ENCODE results near the gene PHTF2. TPM values are rescaled to one million over a fixed set of nuclear protein-coding genes. Genes with fewer than 3 reads are reported as not detected.
A peak's percentile ranks its signal among the peaks of the same experiment; 100 is the strongest.

Gene PHTF2
- total and polyA plus RNA-seq, 10 of the 15 experiments (the other 5 are each of a cell fraction or from before 2014, with no cell fraction given) = 12.9 to 41.8 (median 27.0) TPM

- TF ChIP-seq CUX1 (IDR thresholded peaks at IDR 0.05; ENCODE audit: insufficient replicate concordance, low read depth, low read length) (no peak), JUND (IDR thresholded peaks at IDR 0.05; ENCODE audit: low read depth, low read length) (no peak), YBX1 (IDR thresholded peaks at IDR 0.05) (no peak), USF2 (IDR thresholded peaks at IDR 0.05; ENCODE audit: borderline replicate concordance, low read depth, low read length) (no peak), YY1 (IDR thresholded peaks at IDR 0.05; ENCODE audit: low read depth, low read length) (peak; percentile 43; the same call in 1 of the 2 replicates), PML (IDR thresholded peaks at IDR 0.05; ENCODE audit: low read length) (peak; percentile 29; the same call in 1 of the 2 replicates), ZBED1 (IDR thresholded peaks at IDR 0.05; ENCODE audit: borderline replicate concordance) (no peak), POU2F2 (IDR thresholded peaks at IDR 0.05; ENCODE audit: borderline replicate concordance, low read depth, low read length) (no peak; the same call in 2 of the 3 replicates), SPI1 (IDR thresholded peaks at IDR 0.05; ENCODE audit: borderline replicate concordance, insufficient read depth, low read depth, low read length) (0 out of 2 replicates have a peak, but pooled peaks have one; percentile 0), ATF3 (IDR thresholded peaks at IDR 0.05; ENCODE audit: borderline replicate concordance, extremely low read depth, low read depth, low read length) (no peak), GATAD2B (conservative IDR thresholded peaks at IDR 0.05; ENCODE audit: low read depth) (no peak; the same call in 1 of the 2 replicates), RBBP5 (conservative IDR thresholded peaks at IDR 0.05) (no peak), NFYA (IDR thresholded peaks at IDR 0.05; ENCODE audit: borderline replicate concordance, low read depth, low read length) (peak; percentile 77), HSF1 (IDR thresholded peaks at IDR 0.05; ENCODE audit: low read depth, low read length) (no peak), PBX3 (IDR thresholded peaks at IDR 0.05; ENCODE audit: insufficient replicate concordance, low read depth, low read length) (peak; percentile 97), CHD4 (IDR thresholded peaks at IDR 0.05) (no peak), E2F4 (IDR thresholded peaks at IDR 0.05; ENCODE audit: low read depth, low read length) (no peak; the same call in 1 of the 2 replicates), CHD2 (IDR thresholded peaks at IDR 0.05; ENCODE audit: borderline replicate concordance, low read depth, low read length) (peak; percentile 97), CREM (IDR thresholded peaks at IDR 0.05; ENCODE audit: low read depth) (peak; percentile 32), IKZF1 (conservative IDR thresholded peaks at IDR 0.05) (peak; percentile 89)
Measured at GRCh38 chr7:77798394-77799077, at the start of gene PHTF2, which contains the start of gene TMEM60 (continued).
